LNCaP clone FGC (cell line): Measurements from ENCODE around the gene ADGRD2.

Experiments
- DNase-seq: peaks from one replicate; pipeline ENCODE4 v3.0.0-alpha.2; 2011; ENCODE audit warnings: low read depth
- H3K4me3 ChIP-seq: 2 replicates; pipeline ENCODE4 v1.5.1; 2011; ENCODE audit warnings: mild to moderate bottlenecking, low read depth, low read length, control low read depth
- TF ChIP-seq, protein P1 (sequence below): IDR thresholded peaks from 2 replicates; pipeline ENCODE4 v1.5.1; 2012; ENCODE audit warnings: mild to moderate bottlenecking; ENCODE audit not compliant: control insufficient read depth, insufficient read depth; ENCODE audit errors: extremely low read depth

The ADGRD2 gene

DNA sequence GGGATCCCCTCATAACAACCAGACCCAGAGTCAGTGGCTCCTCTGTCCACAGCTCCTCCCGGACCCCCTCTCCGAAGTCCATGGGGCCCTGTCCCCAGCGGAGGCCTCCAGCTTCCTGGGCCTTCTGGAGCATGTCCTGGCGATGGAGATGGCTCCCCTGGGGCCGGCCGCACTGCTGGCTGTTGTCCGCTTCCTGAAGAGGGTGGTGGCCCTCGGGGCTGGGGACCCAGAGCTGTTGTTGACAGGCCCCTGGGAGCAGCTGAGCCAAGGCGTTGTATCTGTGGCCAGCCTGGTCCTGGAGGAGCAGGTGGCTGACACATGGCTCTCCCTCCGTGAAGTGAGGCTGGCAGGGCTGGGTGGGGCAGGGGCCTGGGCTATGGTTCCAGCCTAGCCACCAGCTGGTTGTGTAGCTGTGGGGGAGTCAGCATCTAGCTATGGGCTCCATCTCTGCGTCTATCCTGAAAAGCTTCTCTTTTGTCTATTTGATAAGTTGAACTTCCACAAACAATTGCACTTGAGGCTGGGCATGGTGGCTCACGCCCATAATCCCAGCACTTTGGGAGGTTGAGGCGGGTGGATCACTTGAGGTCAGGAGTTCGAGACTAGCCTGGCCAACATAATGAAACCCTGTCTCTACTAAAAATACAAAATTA is 4.7 kb downstream of the ADGRD2 start:
- no peak overlapping the region for H3K4me3 ChIP-seq
- no peak for DNase-seq
- TF ChIP-seq, protein P1, sequence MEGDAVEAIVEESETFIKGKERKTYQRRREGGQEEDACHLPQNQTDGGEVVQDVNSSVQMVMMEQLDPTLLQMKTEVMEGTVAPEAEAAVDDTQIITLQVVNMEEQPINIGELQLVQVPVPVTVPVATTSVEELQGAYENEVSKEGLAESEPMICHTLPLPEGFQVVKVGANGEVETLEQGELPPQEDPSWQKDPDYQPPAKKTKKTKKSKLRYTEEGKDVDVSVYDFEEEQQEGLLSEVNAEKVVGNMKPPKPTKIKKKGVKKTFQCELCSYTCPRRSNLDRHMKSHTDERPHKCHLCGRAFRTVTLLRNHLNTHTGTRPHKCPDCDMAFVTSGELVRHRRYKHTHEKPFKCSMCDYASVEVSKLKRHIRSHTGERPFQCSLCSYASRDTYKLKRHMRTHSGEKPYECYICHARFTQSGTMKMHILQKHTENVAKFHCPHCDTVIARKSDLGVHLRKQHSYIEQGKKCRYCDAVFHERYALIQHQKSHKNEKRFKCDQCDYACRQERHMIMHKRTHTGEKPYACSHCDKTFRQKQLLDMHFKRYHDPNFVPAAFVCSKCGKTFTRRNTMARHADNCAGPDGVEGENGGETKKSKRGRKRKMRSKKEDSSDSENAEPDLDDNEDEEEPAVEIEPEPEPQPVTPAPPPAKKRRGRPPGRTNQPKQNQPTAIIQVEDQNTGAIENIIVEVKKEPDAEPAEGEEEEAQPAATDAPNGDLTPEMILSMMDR = no peak

DNA sequence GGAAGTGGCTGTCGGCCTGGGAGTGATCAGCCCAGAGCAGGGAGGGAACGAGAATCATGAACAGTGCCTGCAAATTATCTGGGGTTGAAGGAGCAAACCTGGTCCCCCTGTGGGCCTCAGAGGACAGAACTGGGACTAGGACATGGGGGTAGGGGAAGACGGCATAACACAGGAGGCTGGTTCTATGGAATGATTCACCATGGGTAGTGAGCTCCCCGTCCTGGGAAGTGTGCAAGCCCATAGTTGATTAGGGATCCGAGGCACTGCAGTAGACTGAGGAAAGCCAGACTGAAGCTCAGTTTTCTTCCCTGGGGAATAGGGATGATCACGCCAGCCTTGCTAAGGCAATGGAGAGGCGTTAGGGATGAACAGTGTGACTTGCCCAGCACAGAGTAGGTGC is 5.6 kb downstream of the ADGRD2 start:
- TF ChIP-seq, protein P1 = no peak
- H3K4me3 ChIP-seq = no peak overlapping the region
- DNase-seq = no peak

DNA sequence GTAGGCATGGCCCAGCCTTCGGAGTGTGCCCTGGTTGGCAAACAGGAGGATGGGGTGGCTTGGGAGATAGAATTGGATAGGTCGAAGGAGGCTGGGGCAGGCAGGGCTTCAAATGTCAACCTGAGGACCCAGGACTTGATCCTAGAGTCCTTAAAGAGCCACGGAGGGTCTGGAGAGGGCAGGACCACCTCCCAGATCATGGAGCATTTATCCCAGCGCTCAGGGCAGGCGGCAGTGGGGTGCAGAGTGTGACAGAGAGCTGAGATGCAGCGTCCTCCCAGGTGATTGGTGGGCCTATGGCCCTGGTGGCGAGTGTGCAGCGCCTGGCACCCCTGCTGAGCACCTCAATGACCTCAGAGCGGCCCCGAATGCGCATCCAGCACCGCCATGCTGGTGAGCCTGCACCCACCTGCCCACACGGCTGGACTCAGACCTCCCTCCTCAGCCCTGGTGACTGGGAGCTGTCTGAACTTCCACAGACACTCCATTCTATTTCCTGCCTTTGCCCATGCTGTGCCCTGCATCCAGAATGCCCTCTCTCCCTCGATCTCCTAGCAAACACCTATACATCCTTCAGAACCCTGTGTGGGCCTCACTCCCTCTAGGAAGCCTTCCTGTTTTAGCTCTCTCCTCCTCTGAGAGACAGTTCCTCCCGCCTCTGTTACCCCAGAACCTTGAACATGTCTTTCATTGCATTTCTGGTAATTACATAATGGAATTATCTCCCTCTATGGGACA is 6.3 kb downstream of the ADGRD2 start:
- TF ChIP-seq, protein P1 = no peak
- DNase-seq = no peak
- no peak overlapping the region for H3K4me3 ChIP-seq

DNA sequence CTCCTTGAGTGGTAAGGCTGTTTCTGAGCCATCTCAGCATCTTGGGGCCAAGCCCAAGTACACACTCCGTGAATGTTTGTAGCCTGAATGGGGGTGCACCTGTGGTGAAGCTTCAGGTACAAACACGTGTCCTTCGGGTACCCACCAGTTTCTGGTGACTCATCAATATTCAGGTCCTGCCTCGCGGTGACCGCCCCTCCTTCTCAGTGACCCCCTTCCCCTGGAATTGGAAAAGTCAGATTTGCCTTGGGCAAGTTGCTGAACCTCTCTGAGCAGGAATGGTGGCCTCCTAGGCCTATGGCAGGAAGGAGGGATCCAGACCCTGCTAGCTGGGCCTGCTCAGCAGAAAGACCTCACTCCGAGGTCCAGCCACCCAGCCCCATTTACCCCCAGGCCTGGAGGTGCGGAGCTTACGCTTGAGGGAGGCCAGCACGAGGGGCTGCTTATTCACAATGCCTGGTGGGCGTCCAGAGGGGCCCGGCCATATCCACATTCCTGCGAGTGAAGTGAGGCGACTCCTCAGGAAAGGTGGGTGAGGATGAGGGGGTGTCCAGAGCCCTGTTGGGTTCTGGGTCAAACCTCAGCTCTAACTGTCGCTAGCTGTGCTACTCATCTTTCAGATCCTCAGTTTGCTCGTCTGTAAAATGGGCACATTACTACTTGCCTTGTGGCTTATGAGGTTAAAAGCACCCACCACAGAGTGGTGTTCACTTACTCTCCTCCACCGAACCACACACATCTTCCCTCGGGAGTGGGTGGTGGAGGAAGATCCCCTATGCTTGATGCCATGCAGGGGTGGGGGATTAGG is 7.0 kb downstream of the ADGRD2 start:
- no peak for DNase-seq
- TF ChIP-seq, protein P1 = no peak
- H3K4me3 ChIP-seq = no peak overlapping the region

DNA sequence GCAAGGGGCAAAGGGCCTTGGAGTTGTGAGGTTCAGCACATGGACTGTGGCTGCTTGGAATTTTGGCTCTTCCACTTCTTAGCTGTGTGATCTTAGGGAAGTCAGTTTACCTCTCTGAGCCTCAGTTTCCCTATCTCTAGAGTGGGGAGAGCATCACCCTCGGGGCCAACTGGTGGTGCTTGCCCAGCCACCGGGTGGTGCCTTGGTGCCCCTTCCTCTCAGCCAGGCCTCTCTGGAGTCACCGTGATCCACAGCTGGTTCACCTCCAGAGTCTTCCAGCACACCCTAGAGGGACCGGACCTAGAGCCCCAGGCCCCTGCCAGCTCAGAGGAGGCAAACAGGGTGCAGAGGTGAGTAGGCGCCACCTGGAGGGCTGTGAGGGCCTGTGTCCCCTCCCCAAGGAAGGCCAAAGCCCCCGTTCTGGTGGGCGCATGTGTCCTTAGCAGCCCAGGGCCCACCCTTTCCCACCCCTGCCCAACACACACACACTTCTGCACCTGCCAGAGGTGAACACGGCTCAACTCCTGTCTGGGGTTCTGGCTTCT is 7.7 kb downstream of the ADGRD2 start:
- DNase-seq = no peak
- no peak overlapping the region for H3K4me3 ChIP-seq
- TF ChIP-seq, protein P1 = no peak

DNA sequence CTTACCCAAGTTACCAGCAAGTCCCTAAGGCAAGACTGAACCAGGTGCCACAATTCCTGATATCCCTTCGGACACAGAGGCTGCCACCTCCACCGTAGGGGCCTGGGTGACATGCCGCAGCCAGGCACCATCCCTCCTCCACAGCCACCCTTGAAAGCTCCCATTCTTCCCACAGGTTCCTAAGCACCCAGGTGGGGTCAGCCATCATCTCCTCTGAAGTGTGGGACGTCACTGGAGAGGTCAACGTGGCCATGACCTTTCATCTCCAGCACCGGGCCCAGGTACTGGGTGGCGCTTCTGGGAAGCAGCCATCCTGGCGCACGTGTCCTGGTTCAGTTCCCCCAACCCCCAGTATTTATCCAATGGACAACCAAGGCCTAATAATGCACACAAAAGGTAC is 8.2 kb downstream of the ADGRD2 start:
- no peak for DNase-seq
- H3K4me3 ChIP-seq = no peak overlapping the region
- TF ChIP-seq, protein P1 = no peak
